Heart left ventricle (tissue), 13 donors: ENCODE measurements around the gene SPTBN2.

Experiments used
- CTCF ChIP-seq, 12 donors: fragments of 200-600 bp; sonication (generic) in 4 of 12; IDR thresholded peaks; one replicate each; pipeline versions ENCODE4 v1.5.0 to v1.8.0; 2018 to 2022; ENCODE audit warnings: antibody characterized with exemption in 12 of 12, mild to moderate bottlenecking in 5 of 12
- POLR2A ChIP-seq, 2 donors: fragments of 450-650 bp; IDR thresholded peaks; one replicate each; pipeline ENCODE4 v1.6.1; 2017; ENCODE audit warnings: antibody characterized with exemption in 2 of 2, mild to moderate bottlenecking in 2 of 2, moderate library complexity in 2 of 2
- donor health status: ischemic (EF 13 %, LVEDD 7.1; RV severe dilation, severe dysfunction).
- donor health status: DM: no; HTN: yes; CAD: no.
- donor health status: DM: no; HTN: no; CAD: no.
- donor health status: ischemic (EF 25% LVEDD 6.9; RV normal size, moderate dysfunction).
- donor health status: ischemic (EF 25% LVEDD 5.7; RV mildly dilated, moderate dysfunction).
- donor health status: ischemic (EF 35%, LVEDD 5.7; RV mildly dilated, moderate dysfunction).
- donor health status: nonischemic (EF 11% LVEDD 7.7; RV severe dilation, severe dysfunction).
- donor health status: DM: yes; HTN: yes; CAD: no.
- donor health status: PGD.
- donor health status: ischemic (EF 29% LVEDD 5.4; RV normal size, mild dysfunction).
- donor health status: nonischemic (EF 23%, LVEDD 6.1; RV moderate dilation, normal function).

DNA sequence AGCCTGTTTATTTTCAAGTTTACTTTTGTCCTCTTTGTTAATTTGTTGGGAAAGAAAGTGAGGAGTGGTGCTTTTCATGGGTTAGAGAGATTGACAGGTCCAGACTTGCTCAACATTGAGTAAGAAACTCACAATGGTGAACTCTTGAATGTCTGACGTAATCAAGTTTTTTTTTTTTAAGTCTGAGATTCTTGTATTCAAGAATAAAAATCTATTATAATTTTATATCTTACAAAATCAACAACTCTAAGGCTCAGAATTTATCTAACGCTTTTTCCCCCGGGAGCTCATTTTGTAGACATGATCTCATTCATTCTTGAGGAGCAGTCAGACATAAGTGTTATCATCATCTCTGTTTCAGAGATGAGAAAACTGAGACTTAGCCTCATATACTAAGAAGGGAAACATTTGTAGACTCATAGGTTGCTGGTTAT, 39.1 kb upstream of the SPTBN2 start:
- no peak for TF ChIP-seq CTCF (IDR thresholded peaks at IDR 0.05)
- no peak for TF ChIP-seq POLR2A (IDR thresholded peaks at IDR 0.05)
